ENCODE measurements around the gene LMO1. TPM values are rescaled to one million over a fixed set of nuclear protein-coding genes. Genes with fewer than 3 reads are reported as not detected.

LMO1 gene
- total and polyA plus RNA-seq, 8 donors = 0.65 TPM; not detected in 7

GRCh38 chr11:8266246-8267241, 2.9 kb upstream of the LMO1 start:
- peaks cover 4 to 98% (median 76%) of the 10 kb centered on the region in 3 donors for H3K27me3 ChIP-seq
- no peak overlapping the region for H3K27ac ChIP-seq
- H3K9me3 ChIP-seq = no peaks in the 10 kb centered on the region
- intact Hi-C loops (cut with DNase I; ENCODE audit: low total_unique reads) = no loop called here
- H3K4me3 ChIP-seq = no peak overlapping the region
- no peaks in the 10 kb centered on the region for H3K36me3 ChIP-seq
- peaks cover 29 to 45% (median 35%) of the 10 kb centered on the region in 4 donors for H3K4me1 ChIP-seq
- TF ChIP-seq CTCF (IDR thresholded peaks at IDR 0.05) (no peak), POLR2AphosphoS5 (IDR thresholded peaks at IDR 0.05) (no peak), POLR2A (IDR thresholded peaks at IDR 0.05) (no peak), EP300 (IDR thresholded peaks at IDR 0.05) (no peak)
- 89 to 92% (median 91%) methylated on average over 11 of the region's 11 CpGs for WGBS, 5 donors
- no peak for DNase-seq

- no peak for TF ChIP-seq EP300 (IDR thresholded peaks at IDR 0.05)
- TF ChIP-seq CTCF (IDR thresholded peaks at IDR 0.05) = no peak
- no peak for TF ChIP-seq POLR2A (IDR thresholded peaks at IDR 0.05)
- TF ChIP-seq POLR2AphosphoS5 (IDR thresholded peaks at IDR 0.05) = no peak
- no peaks in the 10 kb centered on the region for H3K36me3 ChIP-seq
- H3K27me3 ChIP-seq = peaks cover 4 to 100% (median 81%) of the 10 kb centered on the region in 3 donors
- intact Hi-C loops (cut with DNase I; ENCODE audit: low total_unique reads) = no loop called here
- peaks cover 29 to 45% (median 35%) of the 10 kb centered on the region in 4 donors for H3K4me1 ChIP-seq
- WGBS, 5 donors = 60 to 64% (median 62%) methylated on average over 5 to 6 of the region's 6 CpGs
- no peak for DNase-seq
- no peak overlapping the region for H3K4me3 ChIP-seq
- no peaks in the 10 kb centered on the region for H3K9me3 ChIP-seq
- H3K27ac ChIP-seq = no peak overlapping the region
Observed at GRCh38 chr11:8265681-8266241, 2.1 kb upstream of the LMO1 start.

- no peaks in the 10 kb centered on the region for H3K36me3 ChIP-seq
- TF ChIP-seq POLR2A (IDR thresholded peaks at IDR 0.05) (no peak), CTCF (IDR thresholded peaks at IDR 0.05) (no peak), POLR2AphosphoS5 (IDR thresholded peaks at IDR 0.05) (no peak), EP300 (IDR thresholded peaks at IDR 0.05) (no peak)
- peak overlapping the region; percentile 44 to 63 (median 55) for H3K4me3 ChIP-seq
- H3K27me3 ChIP-seq = peaks cover 0 to 96% (median 71%) of the 10 kb centered on the region in 3 donors
- intact Hi-C loops (cut with DNase I; ENCODE audit: low total_unique reads) = no loop called here
- no peaks in the 10 kb centered on the region for H3K9me3 ChIP-seq
- WGBS, 5 donors = 1 to 2% (median 1%) methylated on average over 7 to 53 of the region's 53 CpGs
- peak overlapping the region in 1 of 5 donors; percentile 74 for H3K27ac ChIP-seq
- DNase-seq = peak in 1 of 2 donors; percentile 44
- H3K4me1 ChIP-seq = peaks cover 28 to 40% (median 30%) of the 10 kb centered on the region in 4 donors
Observed at GRCh38 chr11:8263109-8263768, 439 bp downstream of the LMO1 start.

GRCh38 chr11:8262552-8263108, 1.0 kb downstream of the LMO1 start:
- H3K4me1 ChIP-seq = peaks cover 22 to 34% (median 24%) of the 10 kb centered on the region in 4 donors
- 2 to 6% (median 2%) methylated on average over 10 to 66 of the region's 66 CpGs for WGBS, 5 donors
- no peaks in the 10 kb centered on the region for H3K9me3 ChIP-seq
- peak overlapping the region; percentile 44 to 63 (median 55) for H3K4me3 ChIP-seq
- no peaks in the 10 kb centered on the region for H3K36me3 ChIP-seq
- DNase-seq = peak; percentile 43 to 80
- H3K27me3 ChIP-seq = peaks cover 0 to 90% (median 65%) of the 10 kb centered on the region in 3 donors
- peak overlapping the region in 1 of 5 donors; percentile 74 for H3K27ac ChIP-seq
- TF ChIP-seq EP300 (IDR thresholded peaks at IDR 0.05) (no peak), CTCF (IDR thresholded peaks at IDR 0.05) (no peak), POLR2AphosphoS5 (IDR thresholded peaks at IDR 0.05) (no peak), POLR2A (IDR thresholded peaks at IDR 0.05) (no peak)
- intact Hi-C loops (cut with DNase I; ENCODE audit: low total_unique reads) = no loop called here
